Suppressor macrophage treated with lipopolysaccharide for 4 hours (primary cell): ENCODE results near the gene FSIP2.
"Not testable (repeated sequence)": the region's sequence is repeated elsewhere in the genome, so short reads cannot be mapped to it uniquely, and the experiment has no call there.

ENCODE experiments used
- DNase-seq: peaks from one replicate; pipeline ENCODE4 v3.0.0-alpha.2; 2020

The FSIP2 gene

DNA sequence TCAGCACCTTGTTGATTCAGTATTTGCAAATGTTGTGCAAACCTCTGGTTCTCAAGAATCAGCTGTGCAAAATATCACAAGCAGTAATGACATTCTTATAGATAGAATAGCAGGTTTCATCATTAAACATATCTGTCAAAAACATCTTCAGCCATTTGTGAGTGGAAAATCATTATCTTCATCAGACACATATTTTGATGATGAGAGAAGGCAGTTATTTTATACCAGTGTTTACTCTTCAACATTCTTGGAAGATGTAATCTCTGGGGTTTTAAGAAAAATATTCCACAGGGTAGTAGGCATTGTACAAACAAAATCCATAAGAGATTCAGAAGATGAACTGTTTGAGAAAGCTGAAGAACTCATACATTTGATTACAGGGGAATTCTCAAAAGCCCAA, 64.3 kb downstream of the FSIP2 start:
- no peak for DNase-seq

DNA sequence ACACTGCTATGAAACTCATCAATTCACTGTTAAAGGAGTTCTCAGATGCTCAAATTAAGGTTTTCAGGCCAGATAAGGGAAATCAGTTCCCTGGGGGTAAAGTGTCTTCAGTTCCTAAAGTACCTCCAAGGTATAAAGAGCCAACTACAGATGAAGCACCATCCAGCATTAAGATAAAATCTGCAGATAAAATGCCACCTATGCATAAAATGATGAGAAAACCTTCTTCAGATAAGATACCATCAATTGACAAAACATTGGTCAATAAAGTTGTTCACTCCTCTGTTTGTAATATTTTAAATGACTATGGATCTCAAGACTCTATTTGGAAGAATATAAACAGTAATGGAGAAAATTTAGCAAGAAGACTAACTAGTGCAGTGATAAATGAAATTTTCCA, 68.2 kb downstream of the FSIP2 start:
- no peak for DNase-seq

DNA sequence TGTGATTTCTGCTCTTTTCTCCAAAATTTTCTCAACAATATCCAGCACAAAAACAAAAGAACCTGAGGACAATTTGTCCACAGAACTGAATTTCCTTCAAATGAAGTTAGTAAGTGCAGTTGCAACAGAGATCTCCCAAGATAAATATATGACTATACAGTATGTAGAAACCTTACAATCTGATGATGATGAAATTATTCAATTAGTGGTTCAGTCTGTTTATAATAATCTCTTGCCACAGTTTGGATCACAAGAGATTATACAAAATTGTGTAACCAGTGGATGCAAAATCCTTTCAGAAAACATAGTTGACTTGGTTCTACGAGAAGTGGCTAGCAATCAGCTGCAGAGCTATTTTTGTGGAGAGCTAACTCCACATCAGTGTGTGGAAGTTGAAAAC, 68.7 kb downstream of the FSIP2 start:
- no peak for DNase-seq

DNA sequence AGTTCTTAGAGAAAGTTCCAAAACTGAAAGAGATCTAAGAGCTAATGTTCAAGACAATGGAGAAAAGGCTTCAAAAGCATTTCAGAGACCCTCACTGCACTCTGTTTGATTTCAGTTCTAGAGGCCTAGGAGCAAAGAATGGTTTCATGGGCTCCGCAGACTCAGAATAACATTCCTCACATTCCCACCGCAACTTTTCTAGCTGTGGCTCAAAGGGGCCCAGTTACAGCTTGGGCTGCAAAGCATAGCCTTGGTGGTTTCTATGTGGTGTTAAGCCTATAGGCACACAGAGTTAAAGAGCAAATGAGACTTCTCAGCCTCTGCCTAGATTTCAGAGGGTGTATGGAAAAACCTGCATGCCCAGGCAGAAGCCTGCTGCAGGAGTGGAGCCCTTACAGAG, 73.0 kb downstream of the FSIP2 start:
- no peak for DNase-seq

DNA sequence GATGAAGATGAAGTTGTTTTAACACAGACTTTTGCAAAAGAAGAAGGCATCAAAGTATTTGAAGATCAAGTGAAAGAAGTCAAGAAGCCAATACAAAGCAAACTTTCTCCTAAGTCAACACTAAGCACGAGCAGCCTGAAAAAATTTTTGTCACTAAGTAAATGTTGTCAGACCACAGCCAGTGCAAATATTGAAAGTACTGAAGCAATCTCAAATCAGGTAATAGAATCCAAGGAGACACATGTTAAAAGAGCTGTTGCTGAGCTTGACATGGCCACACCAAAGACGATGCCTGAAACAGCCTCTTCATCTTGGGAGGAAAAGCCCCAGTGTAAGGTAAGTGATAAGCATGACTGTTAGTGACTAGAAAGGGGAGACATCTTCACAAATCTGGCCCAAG, 75.1 kb downstream of the FSIP2 start:
- DNase-seq: no peak

DNA sequence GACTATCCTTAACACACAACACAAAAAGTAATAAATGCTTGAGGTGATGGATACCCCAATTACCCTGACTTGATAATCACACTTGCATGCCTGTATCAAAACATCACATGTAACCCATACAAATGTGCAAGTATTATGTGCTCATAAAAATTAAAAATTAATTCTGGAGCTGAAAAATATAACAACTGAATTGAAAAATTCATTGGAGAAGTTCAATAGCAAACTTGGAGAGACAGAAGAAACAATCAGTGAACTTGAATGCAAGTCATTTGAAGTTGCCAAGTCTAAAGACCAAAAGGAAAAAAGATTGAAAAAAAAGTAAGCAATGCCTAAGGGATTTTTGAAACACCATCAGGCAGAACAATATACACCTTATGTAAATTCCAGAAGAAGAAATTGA, 79.4 kb downstream of the FSIP2 start:
- DNase-seq: no peak

DNA sequence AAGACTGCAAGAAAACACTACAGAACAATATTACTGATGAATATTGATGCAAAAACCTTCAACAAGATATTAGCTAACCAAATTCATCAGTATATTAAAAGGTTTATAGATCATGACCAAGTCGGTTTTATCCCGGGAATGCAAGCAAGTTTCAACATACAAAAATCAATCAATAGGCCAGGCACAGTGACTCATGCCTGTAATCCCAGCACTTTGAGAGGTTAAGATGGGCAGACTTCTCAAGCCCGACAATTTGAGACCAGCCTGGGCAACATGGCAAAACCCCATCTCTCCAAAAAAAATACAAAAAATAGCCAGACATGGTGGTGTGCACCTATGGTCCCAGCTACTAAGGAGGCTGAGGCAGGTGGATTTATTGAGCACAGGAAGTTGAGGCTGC, 82.9 kb downstream of the FSIP2 start:
- DNase-seq: no peak

DNA sequence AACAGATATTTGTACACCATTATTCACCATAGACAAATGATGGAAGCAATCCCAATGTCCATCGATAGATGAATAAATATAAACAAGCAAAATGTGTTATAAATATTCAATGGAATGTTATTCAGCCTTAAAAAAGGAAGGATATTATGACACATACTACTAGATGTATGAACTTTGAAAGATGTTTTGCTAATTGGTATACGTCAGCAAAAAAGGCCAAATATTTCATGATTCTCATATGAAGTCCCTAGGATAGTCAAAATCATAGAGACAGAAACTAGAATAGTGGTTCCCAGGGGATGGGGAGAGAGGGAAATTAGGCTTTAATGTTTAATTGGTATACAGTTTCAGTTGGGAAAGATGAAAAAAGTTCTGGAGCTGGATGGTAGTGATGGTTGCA, 85.2 kb downstream of the FSIP2 start:
- DNase-seq: no peak

DNA sequence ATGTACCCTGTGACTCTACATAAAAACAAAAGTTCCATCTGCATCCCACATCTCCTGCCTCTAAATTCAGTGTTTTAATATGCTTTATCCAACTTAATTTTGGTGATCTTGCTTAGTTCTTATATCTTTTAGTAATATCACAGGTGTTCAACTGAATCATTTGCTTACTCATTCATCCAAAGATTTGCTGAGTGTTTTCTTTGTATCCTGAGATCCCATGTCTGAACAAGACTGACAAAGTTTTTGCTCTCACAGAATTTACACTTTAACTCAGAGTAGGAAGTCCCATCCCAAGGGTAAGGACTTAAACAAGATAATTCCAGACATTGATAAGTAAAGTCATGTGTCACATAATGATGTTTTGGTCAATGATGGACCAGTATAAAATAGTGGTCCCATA, 87.0 kb downstream of the FSIP2 start:
- DNase-seq: no peak

DNA sequence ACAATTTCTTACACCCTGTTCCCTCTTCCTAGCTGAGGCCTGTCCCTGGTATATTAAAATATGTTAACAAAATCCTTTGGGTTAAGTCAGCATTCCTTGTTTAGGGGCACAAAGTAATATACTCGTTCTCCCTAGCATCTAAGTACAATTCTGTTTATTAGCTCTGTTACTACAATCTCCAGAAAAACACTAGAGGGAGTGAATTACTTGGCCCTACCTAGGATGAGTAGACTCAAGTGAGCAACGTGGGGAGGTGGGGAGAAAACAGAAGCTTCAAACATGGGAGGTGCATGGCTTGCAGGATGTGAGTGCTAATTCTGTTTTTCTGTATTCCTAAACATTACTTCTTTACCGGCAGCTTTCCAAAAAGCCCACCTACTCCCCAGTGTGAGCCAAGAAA, 89.7 kb downstream of the FSIP2 start:
- DNase-seq: no peak

DNA sequence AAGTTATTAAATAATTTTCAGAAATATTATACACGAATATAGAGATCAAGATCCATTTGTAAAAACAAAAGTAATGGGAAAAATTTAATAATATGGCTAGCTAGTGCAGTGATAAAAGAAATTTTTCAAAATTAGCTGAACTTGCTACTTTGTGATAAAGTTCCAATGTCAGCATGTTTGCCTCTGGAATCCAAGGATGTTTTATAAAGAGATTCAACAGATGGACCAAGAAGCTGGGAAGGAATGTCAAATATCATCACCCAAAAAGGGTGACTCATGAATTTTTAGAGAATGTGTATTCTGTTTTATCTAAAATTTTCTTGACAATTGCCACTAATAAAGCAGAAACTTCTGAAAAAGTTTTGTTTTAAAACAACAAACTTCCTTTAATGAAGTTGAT, 95.3 kb downstream of the FSIP2 start:
- DNase-seq: no peak

DNA sequence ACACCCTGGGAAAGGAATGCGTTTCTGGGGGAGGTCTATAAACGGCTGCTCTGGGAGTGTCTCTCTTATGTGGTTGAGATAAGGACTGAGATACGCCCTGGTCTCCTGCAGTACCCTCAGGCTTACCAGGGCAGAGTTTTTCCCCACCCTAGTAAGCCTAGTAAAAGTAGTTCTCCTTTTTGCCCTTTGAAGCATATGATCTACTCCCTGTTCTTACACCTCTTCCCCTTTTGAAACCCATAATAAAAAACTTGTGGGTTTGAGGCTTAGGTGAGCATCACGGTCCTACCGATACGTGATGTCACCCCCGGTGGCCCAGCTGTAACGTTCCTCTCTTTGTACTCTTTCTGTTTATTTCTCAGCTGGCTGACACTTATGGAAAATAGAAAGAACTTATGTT, 97.4 kb downstream of the FSIP2 start:
- DNase-seq: no peak

DNA sequence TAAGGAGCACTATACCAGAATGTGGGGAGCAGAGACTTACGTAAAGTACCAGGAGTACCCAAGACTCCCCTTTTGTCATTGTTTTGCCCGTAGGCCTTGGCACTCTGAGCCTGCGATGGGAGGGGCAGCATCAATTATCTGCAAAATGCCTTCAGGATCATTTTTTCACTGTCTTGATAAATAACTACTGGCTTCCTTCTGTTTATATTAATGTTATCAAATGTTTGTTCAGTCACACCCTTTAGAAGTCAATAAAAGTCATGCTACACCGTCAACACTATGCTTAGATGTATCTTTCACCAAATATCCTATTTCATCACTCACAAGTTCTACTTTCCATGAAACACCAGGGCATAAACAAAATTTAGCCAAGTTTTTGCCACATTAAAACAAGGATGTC, 116.3 kb downstream of the FSIP2 start:
- DNase-seq: no peak

DNA sequence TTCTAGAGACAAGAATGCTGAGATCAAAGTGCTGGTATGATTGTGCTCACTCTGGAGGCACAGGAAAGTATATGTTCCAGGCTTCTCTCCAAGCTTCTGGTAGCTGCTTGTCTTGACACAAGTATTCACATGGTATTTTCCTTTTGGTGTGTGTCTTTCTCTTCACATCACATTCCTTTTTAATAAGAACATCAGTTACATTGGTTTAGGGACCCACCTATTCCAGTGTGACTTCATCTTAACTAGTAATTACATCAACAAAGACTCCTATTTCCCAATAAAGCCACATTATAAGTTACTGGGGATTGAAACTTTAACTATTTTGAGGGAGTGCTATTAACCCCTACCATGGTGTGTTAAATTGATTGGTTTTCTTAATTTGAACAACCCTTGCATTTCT, 119.1 kb downstream of the FSIP2 start:
- DNase-seq: no peak

DNA sequence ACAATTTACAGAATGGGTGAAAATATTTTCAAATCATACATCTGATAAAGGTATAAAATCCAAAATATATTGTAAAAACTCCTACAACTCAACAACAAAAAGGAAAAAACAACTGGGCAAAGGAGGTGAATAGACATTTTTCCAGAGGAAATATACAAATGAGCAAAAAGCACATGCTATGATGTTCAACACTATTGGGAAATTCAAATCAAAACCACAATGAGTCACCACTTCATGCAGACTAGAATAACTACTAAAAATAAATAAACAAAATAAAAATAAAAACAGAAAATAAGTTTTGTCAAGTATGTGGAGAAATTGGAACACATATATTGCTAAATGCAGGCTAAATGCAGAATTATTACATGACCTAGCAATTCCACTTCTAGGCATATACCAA, 120.9 kb downstream of the FSIP2 start:
- DNase-seq: peak; percentile 16

DNA sequence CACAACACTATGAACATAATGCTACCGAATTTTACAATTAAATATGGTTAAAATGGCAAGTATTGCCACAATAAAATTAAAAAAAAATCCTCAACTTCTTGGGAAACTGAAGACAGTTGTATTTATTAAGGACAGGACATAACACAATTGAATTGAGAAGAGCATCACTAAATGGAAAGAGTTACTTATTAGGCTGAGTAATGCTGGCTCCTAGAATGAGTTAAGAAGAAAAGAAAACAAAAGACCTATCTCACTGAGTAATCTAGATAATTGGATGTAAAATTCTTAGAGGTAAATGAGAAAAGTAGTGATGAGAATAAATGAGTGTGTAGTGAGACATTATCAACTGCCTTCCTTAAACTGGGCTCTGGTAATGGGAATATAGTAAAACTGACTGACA, 121.7 kb downstream of the FSIP2 start:
- DNase-seq: no peak

DNA sequence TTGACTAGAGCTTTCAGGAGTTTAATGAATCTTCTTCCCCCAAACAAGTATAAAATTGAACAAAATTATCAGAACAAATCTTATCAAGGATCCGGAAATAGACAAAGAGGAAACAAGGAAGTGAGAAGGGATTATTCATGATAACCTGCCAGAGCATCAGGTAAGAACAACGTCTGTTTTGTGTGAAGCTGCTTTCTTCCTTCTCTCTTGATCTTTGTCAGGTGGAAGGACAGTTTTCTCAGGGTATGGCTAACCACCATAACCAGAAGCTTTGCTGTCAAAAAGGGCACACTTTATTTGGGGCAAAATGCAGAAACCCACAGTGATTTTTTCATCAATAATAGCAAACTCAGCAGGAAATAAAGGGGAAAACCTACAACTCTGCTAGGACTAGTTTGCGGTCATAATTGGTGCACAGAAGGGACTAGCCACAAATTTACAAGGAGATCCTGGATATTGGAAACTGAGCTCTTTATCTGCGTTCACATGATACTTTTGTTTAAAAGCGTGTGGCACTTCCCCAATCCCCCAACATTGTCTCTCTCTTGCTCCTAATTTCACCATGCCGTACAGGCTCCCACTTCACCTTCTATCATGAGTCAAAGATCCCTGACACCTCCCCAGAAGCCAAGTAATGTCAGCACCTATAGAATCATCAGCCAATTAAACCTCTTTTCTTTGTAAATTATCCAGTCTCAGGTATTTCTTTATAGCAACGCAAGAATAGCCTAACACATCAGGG, 124.2 kb downstream of the FSIP2 start:
- DNase-seq: no peak

DNA sequence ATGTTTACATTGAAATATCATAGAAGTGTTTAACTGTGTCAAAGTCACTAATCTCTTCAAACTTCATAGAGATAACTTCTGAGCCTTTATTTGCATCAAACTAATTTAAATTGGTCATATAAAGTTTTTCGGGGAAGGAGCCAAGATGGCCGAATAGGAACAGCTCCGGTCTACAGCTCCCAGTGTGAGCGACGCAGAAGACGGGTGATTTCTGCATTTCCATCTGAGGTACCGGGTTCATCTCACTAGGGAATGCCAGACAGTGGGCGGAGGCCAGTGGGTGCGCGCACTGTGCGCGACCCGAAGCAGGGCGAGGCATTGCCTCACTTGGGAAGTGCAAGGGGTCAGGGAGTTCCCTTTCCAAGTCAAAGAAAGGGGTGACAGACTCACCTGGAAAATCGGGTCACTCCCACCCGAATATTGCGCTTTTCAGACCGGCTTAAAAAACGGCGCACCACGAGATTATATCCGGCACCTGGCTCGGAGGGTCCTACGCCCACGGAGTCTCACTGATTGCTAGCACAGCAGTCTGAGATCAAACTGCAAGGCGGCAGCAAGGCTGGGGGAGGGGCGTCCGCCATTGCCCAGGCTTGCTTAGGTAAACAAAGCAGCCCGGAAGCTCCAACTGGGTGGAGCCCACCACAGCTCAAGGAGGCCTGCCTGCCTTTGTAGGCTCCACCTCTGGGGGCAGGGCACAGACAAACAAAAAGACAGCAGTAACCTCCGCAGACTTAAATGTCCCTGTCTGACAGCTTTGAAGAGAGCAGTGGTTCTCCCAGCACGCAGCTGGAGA, 126.1 kb downstream of the FSIP2 start:
- not testable (repeated sequence) for DNase-seq

DNA sequence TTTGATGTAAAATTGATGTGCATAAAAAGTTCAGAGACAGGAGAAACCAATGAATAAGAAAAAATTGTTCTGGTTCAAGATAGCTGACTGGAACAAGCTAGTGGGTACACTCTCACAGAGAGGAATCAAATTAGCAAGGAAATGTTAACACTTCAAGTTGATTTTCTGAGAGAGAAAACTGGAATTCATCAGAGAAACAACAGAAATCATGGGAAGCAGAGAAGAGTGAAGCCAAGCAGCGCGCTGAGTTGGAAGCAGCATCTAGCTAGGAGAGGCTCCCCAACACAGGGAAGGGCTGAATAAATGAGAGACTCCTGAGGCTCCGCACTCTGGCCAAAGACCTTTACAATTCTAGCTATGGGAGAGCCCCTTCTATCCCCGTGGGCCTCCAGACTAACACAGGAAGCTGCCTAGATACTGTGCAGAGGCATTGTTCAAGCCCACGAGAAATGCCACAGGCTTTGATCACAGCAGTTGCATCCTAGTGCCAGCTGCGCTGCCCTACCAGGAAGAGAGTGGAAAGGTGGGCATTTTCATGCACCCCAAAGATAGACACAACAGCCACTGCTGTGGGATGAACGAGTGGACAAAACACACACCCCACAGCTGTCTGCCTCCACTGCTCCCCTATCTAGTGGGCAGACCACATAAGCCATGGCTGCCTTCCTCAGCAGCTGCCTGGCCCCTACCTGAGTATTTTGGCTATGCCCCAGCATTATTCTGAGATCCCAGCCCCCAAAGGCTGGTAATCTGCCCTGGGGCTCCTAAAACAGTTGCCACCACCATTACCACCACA, 136.7 kb downstream of the FSIP2 start:
- no peak for DNase-seq

DNA sequence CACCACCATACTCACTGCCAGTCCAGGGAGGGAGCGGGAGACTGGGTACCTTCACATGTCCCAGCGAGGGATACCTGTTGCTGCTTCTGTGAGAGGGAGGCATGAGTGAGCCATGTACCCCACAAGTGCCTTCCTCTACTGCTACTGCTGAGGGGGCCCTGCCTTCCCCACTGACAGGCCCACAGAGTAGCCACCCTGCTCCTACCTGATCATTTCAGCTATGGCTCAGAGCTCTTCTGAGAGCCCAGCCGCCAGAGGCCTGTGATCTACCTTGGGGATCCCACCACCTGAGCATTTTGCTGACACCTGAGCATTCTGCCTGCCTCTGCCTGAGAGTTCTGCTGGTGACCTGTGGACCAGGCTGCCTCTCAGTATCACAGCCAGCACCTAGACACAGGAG, 137.6 kb downstream of the FSIP2 start:
- no peak for DNase-seq

DNA sequence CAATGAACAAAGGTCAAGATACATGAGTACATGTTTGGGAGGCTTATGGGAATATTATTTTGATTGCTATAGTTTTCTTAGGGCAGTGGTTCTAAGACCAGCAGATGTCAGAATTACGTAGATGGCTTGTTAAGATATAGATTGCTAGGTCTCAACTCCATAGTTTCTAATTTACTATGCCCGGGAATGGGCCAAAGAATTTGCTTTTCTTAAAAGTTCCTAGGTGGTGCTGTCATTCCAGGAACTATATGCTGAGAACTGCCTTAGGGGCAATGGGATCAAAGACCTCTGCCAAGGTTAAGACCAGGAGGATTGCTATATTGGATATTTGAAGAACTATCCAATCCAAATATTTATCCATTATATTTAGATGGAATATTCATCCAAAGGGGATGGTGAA, 141.8 kb downstream of the FSIP2 start:
- no peak for DNase-seq
